Body of pancreas (tissue), 4 donors: ENCODE data around the gene CDKN1A. TPM values are rescaled to one million over a fixed set of nuclear protein-coding genes. Genes with fewer than 3 reads are reported as not detected.

ENCODE experiments used
- ATAC-seq: fragments of 150-250 bp; one replicate; pipeline ENCODE4 v1.9.1; 2016
- DNase-seq, 4 donors: peaks; one replicate each; pipeline ENCODE4 v3.0.0-alpha.2; 2019
- H3K27ac ChIP-seq, 4 donors: fragments of 200-600 bp; sonication (generic); 1 replicate in 3 of 4; 2 replicates in 1 of 4; pipeline versions ENCODE4 v1.5.1 to v1.6.1; 2016 to 2019; ENCODE audit warnings: mild to moderate bottlenecking in 1 of 4, mixed read lengths in 1 of 4, moderate library complexity in 1 of 4
- H3K27me3 ChIP-seq, 2 donors: fragments of 200-600 bp; sonication (generic); one replicate each; pipeline ENCODE4 v1.6.0; 2016; ENCODE audit warnings: mild to moderate bottlenecking in 1 of 2
- H3K36me3 ChIP-seq, 2 donors: fragments of 200-600 bp; sonication (generic); replicated peaks in 1 of 2; 2 replicates each; pipeline ENCODE4 v1.5.1; 2016; ENCODE audit warnings: low read depth in 2 of 2; ENCODE audit not compliant: insufficient read depth in 1 of 2
- H3K4me1 ChIP-seq: fragments of 200-600 bp; sonication (generic); one replicate; pipeline ENCODE4 v1.6.0; 2016
- H3K4me3 ChIP-seq, 2 donors: fragments of 200-600 bp; sonication (generic); 1 replicate in 1 of 2; 2 replicates in 1 of 2; pipeline ENCODE4 v1.5.1; 2016 to 2019
- H3K9me3 ChIP-seq, 3 donors: fragments of 200-600 bp; sonication (generic); 1 replicate in 2 of 3; 2 replicates in 1 of 3; pipeline ENCODE4 v1.5.1; 2016
- POLR2A ChIP-seq, 3 donors: fragments of 450-650 bp; IDR thresholded peaks; one replicate each; pipeline ENCODE4 v1.6.1; 2016; ENCODE audit warnings: antibody characterized with exemption in 3 of 3, mild to moderate bottlenecking in 2 of 3
- WGBS, 2 donors: methylation state at CpG; one replicate each; pipeline ENCODE4 v1.1.5; 2017; 5-methylcytosine and 5-hydroxymethylcytosine counted together
- intact Hi-C: fragments of 100-400 bp; cut with DNase I; formaldehyde crosslinking; loops from one replicate; pipeline ENCODE4 v1.15.1; 2023
- total RNA-seq, 2 donors: library from RNA; depleted of rRNA; stranded (reverse); fragments of >200 nt; gene quantifications; one replicate each; pipeline ENCODE4 v1.1.0, GENCODE V29; 2016
- TF ChIP-seq, protein P1 (sequence below), 7 experiments: fragments of 450-650 bp in 4 of 7; fragments of 200-600 bp in 3 of 7; sonication (generic) in 3 of 7; IDR thresholded peaks; one replicate each; pipeline ENCODE4 v1.5.1; 2016 to 2019; ENCODE audit warnings: antibody characterized with exemption in 7 of 7

CDKN1A gene
- total RNA-seq, 2 donors from 2014 or later = 75.2 to 84.3 TPM

DNA sequence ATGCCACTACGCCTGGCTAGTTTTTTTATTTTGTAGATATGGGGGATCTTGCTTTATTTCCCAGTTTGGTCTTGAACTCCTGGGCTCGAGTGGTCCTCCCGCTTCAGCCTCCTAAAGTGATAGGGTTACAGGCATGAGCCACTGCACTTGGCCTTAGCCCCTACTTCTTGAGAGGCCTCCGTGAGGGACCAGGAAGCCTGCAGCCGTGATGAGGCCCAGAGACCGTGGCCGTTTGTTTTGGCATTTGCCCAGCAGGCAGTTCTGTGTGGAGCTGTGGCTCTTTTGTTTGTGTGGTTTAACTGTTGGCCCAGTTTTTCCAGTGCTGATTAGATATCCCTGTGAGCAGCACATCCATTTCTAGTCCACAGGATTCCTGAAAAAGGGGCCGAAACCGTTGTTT lies 44.6 kb upstream of the CDKN1A start:
- no peaks in the 10 kb centered on the region for H3K36me3 ChIP-seq
- no peaks in the 10 kb centered on the region for H3K27me3 ChIP-seq
- no peaks in the 10 kb centered on the region for H3K9me3 ChIP-seq
- H3K4me3 ChIP-seq = no peak overlapping the region
- intact Hi-C loops = no loop called here
- ATAC-seq (peak; percentile 85), DNase-seq (peak; percentile 82 to 91 (median 90))
- WGBS, 2 donors = 26 to 29% methylated on average over 7 to 9 of the region's 9 CpGs
- H3K4me1 ChIP-seq = peaks cover 18% of the 10 kb centered on the region
- no peak for TF ChIP-seq POLR2A (IDR thresholded peaks at IDR 0.05)
- TF ChIP-seq, protein P1, sequence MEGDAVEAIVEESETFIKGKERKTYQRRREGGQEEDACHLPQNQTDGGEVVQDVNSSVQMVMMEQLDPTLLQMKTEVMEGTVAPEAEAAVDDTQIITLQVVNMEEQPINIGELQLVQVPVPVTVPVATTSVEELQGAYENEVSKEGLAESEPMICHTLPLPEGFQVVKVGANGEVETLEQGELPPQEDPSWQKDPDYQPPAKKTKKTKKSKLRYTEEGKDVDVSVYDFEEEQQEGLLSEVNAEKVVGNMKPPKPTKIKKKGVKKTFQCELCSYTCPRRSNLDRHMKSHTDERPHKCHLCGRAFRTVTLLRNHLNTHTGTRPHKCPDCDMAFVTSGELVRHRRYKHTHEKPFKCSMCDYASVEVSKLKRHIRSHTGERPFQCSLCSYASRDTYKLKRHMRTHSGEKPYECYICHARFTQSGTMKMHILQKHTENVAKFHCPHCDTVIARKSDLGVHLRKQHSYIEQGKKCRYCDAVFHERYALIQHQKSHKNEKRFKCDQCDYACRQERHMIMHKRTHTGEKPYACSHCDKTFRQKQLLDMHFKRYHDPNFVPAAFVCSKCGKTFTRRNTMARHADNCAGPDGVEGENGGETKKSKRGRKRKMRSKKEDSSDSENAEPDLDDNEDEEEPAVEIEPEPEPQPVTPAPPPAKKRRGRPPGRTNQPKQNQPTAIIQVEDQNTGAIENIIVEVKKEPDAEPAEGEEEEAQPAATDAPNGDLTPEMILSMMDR (IDR thresholded peaks at IDR 0.05) = no peak
- peak overlapping the region in 2 of 4 donors; percentile 3 to 4 for H3K27ac ChIP-seq

DNA sequence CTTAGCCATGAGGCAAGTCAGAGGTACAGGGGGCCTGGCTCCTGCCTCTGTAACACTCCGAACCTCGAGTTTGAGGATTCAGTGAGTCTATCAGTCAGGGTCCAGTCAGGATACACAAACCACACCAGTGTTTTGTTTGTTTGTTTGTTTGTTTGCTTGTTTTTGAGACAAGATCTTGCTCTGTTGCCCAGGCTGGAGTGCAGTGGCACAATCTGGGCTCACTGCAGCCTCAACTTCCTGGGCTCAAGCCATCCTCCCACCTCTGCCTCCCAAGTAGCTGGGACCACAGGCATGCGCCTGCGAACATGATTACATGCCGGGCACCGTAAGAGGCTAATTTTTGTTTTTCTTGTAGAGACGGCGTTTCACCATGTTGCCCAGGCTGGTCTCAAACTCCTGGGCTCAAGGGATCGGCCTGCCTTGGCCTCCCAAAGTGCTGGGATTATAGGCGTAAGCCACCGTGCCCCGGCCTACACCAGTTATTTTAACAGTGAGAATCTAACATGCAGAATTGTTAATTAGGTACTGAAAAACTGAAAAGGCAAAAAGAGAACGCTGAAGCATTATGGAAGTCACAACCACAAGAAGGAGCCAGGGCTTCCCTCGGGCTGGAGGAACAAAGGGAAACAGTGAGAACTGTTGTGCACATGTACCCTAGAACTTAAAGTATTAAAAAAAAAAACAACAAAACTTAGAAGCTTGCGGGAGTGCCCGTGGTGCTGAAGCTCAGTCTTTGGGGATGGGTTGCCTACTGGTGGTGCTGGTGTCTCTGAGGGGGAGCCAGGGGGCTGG lies 44.0 kb upstream of the CDKN1A start:
- H3K36me3 ChIP-seq = no peaks in the 10 kb centered on the region
- 78 to 91% methylated on average over 13 to 16 of the region's 16 CpGs for WGBS, 2 donors
- no peak for DNase-seq
- H3K27me3 ChIP-seq = no peaks in the 10 kb centered on the region
- no peaks in the 10 kb centered on the region for H3K9me3 ChIP-seq
- no peak overlapping the region for H3K4me3 ChIP-seq
- TF ChIP-seq, protein P1 (IDR thresholded peaks at IDR 0.05) = no peak
- no peak for TF ChIP-seq POLR2A (IDR thresholded peaks at IDR 0.05)
- peak overlapping the region in 2 of 4 donors; percentile 3 to 4 for H3K27ac ChIP-seq
- H3K4me1 ChIP-seq = peaks cover 14% of the 10 kb centered on the region
- no peak for ATAC-seq
- intact Hi-C loops = loop anchor here (5.0 kb wide), 1 partner anchor 38 kb away; no protein-coding TSS in a partner anchor

DNA sequence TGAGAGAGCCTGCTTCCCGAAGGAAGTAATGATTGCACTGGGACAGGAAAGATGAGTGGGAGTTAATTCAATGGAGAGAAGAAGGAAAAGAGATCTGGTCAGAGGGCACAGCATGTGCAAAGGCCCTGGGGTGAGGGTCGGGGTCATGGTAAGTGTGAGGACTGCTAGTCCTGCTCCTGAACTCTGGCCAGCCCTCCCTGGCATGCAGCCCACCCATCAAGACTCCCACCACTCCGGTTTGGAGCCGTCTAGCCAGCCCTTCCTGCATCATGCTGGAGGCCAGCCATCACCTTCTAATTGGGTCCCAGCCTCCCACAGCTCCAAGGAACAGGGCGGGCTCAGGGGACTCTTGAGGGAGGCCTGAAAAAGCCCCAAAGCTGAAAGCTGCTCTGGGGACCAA lies 42.2 kb upstream of the CDKN1A start:
- DNase-seq (no peak), ATAC-seq (no peak)
- no peak overlapping the region for H3K27ac ChIP-seq
- H3K4me3 ChIP-seq = no peak overlapping the region
- no peaks in the 10 kb centered on the region for H3K27me3 ChIP-seq
- H3K4me1 ChIP-seq = peaks cover 14% of the 10 kb centered on the region
- TF ChIP-seq, protein P1 (IDR thresholded peaks at IDR 0.05) = no peak
- TF ChIP-seq POLR2A (IDR thresholded peaks at IDR 0.05) = no peak
- WGBS, 2 donors = 59 to 65% methylated on average over 4 to 5 of the region's 5 CpGs
- no peaks in the 10 kb centered on the region for H3K9me3 ChIP-seq
- no peaks in the 10 kb centered on the region for H3K36me3 ChIP-seq
- intact Hi-C loops = loop anchor here (5.0 kb wide), 1 partner anchor 36 kb away; no protein-coding TSS in a partner anchor

DNA sequence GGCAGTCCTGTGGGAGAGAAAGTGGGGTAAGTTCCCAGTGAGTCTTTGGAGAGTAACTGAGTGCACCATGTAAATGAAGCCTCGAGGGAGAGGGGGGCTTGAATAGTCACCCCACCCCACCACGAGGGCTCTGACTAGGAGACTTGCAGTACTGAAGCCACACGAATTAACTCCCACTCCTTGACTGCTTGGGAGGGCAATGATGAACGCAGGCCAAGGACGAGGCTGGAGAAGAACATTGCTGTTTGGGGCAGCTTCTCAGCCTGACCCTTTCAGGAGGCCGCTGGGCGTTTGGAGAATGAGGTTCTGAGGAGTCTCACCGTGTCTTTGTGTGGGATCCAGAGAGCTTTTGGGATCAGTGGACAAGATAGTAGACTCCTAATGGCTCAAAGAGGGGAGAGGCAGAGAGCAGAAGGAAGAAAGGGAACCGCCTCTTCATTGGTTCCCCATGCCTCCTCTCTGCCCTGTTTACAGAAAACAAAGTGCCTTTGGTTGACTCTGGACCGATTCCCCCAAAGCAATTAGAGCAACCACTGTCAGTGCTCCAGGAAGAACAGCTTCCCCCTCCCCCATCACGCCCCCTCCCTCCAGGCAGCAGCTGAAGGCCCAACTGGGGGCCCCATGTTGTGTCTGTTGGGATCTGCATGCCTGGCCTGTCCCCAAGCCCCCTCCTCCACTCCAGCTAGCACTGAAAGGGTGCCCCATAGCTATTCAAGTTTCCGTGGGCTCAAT lies 41.7 kb upstream of the CDKN1A start:
- DNase-seq (no peak), ATAC-seq (no peak)
- 73 to 88% methylated on average over 10 to 11 of the region's 12 CpGs for WGBS, 2 donors
- no peak for TF ChIP-seq POLR2A (IDR thresholded peaks at IDR 0.05)
- TF ChIP-seq, protein P1 (IDR thresholded peaks at IDR 0.05) = no peak
- no peaks in the 10 kb centered on the region for H3K9me3 ChIP-seq
- H3K27me3 ChIP-seq = no peaks in the 10 kb centered on the region
- no peak overlapping the region for H3K27ac ChIP-seq
- H3K4me3 ChIP-seq = no peak overlapping the region
- H3K36me3 ChIP-seq = no peaks in the 10 kb centered on the region
- intact Hi-C loops = loop anchor here (5.0 kb wide), 1 partner anchor 35 kb away; no protein-coding TSS in a partner anchor
- peaks cover 14% of the 10 kb centered on the region for H3K4me1 ChIP-seq
